Mucosa of descending colon (tissue), 3 donors: ENCODE data around the gene GBE1. TPM values are rescaled to one million over a fixed set of nuclear protein-coding genes. Genes with fewer than 3 reads are reported as not detected.

ENCODE experiments used
- ATAC-seq: fragments of 200-7000 bp; cut with Tn5 transposase; one replicate; pipeline ENCODE4 v1.9.1; 2020; ENCODE audit warnings: mild to moderate bottlenecking, moderate library complexity
- DNase-seq, 3 donors: peaks; one replicate each; pipeline ENCODE4 v3.0.0-alpha.2; 2020
- H3K36me3 ChIP-seq: fragments of 200-600 bp; one replicate; pipeline ENCODE4 v1.8.0; 2021; ENCODE audit warnings: low read depth, mild to moderate bottlenecking
- H3K4me1 ChIP-seq: fragments of 200-600 bp; one replicate; pipeline ENCODE4 v1.8.0; 2021; ENCODE audit warnings: low read depth, mild to moderate bottlenecking
- H3K4me3 ChIP-seq: fragments of 200-600 bp; one replicate; pipeline ENCODE4 v1.8.0; 2021; ENCODE audit warnings: mild to moderate bottlenecking
- H3K9me3 ChIP-seq: fragments of 200-600 bp; one replicate; pipeline ENCODE4 v1.8.0; 2021; ENCODE audit warnings: mild to moderate bottlenecking
- intact Hi-C, 2 donors: fragments of 100-400 bp; cut with DNase I in 1 of 2; cut with micrococcal nuclease in 1 of 2; formaldehyde crosslinking; loops; one replicate each; pipeline versions ENCODE4 v1.11.0 to v1.11.1; 2022; cut with DNase I, micrococcal nuclease
- total RNA-seq, 3 donors: library from RNA; stranded (reverse); fragmentation: NEBNext Ultra II Directional in 2 of 3; extraction: Animal tissue kit (Norgen Biotek cat#: 25700) in 2 of 3; gene quantifications; one replicate each; pipeline versions ENCODE4 v1.2.1 to v1.2.4, GENCODE V29; 2021 to 2023
- TF ChIP-seq, protein P1 (sequence below): fragments of 200-600 bp; IDR thresholded peaks from one replicate; pipeline ENCODE4 v1.8.0; 2022; ENCODE audit warnings: antibody characterized with exemption, mild to moderate bottlenecking
- donor health status: DM: no; HTN: no; CAD: no; lungs with moderate emphysema.
- donor health status: DM: no; HTN: no; CAD: no.
- donor health status: DM: no; HTN: yes; CAD: no.

Gene GBE1
- total RNA-seq, 3 donors from 2014 or later: 17.7 to 20.3 (median 18.8) TPM

DNA sequence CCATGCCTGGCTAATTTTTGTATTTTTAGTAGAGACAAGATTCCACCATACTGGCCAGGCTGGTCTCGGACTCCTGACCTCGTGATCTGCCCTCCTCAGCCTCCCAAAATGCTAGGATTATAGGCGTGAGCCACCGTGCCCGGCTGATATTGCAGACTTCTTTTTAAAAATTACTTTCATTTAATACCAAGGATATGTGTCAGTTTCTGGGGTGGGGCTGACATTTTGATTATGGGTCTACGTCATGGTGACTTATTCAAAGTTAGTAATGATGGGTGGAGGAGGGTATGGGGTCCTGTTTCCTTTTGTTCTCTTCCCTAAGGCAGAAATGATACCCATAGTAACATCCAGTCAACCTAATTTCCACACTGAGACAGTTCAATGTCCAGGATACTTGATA, 34.7 kb downstream of the GBE1 start:
- H3K4me3 ChIP-seq: no peak overlapping the region
- no peak for ATAC-seq
- H3K9me3 ChIP-seq: no peaks in the 10 kb centered on the region
- intact Hi-C loops: no loop called here
- H3K36me3 ChIP-seq: no peaks in the 10 kb centered on the region
- DNase-seq: no peak
- H3K4me1 ChIP-seq: no peaks in the 10 kb centered on the region
- TF ChIP-seq, protein P1, sequence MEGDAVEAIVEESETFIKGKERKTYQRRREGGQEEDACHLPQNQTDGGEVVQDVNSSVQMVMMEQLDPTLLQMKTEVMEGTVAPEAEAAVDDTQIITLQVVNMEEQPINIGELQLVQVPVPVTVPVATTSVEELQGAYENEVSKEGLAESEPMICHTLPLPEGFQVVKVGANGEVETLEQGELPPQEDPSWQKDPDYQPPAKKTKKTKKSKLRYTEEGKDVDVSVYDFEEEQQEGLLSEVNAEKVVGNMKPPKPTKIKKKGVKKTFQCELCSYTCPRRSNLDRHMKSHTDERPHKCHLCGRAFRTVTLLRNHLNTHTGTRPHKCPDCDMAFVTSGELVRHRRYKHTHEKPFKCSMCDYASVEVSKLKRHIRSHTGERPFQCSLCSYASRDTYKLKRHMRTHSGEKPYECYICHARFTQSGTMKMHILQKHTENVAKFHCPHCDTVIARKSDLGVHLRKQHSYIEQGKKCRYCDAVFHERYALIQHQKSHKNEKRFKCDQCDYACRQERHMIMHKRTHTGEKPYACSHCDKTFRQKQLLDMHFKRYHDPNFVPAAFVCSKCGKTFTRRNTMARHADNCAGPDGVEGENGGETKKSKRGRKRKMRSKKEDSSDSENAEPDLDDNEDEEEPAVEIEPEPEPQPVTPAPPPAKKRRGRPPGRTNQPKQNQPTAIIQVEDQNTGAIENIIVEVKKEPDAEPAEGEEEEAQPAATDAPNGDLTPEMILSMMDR: no peak

DNA sequence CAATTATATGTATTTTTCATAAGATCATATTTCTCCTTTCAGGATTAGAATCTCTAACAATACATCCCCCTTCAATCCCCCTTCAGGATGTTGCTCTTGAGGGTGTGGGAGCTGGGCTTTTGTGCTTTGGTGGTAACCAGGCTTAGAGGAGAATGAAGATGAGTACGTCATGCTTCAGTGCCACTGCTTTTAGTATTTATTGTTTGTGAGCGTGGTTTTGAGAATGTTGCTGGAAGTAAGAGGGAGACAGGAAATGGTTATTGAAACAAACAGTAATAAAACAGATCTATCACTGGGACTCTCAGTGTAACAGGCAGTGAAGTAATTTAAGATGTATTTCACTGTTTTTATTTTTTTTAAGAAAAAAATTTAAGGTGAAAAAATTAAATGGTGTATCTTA, 35.3 kb downstream of the GBE1 start:
- Histone ChIP-seq H3K4me3 (no peak overlapping the region), H3K36me3 (no peaks in the 10 kb centered on the region), H3K4me1 (no peaks in the 10 kb centered on the region), H3K9me3 (no peaks in the 10 kb centered on the region)
- ATAC-seq (no peak), DNase-seq (no peak)
- intact Hi-C loops: no loop called here
- TF ChIP-seq, protein P1: no peak

DNA sequence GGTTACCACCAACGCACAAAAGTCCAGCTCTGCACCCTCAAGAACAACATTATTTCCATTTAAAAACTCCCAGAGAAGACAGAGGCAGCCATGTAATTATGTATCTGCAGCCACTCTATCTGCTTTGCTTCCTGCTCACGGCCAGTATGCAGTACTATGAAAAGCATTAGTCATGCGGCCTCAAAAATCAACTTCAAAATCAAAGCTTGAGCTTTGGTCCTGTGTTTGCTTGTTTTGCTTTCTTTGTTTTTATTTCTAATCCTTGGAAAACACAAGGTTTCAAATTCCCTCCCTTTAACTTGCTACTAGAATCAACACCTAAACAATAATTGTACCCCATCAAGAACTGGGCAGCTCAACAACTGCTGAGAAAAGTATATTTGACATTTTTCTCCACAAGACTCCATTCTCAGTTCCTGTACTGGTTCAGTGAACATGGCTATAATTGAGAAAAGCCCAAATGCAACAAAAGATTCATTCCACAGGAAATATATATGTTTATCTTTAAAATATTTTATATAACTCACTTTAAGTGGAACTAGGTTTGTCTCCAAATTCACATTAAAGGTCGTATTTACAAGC, 37.6 kb downstream of the GBE1 start:
- Histone ChIP-seq H3K4me1 (no peaks in the 10 kb centered on the region), H3K4me3 (no peak overlapping the region), H3K9me3 (no peaks in the 10 kb centered on the region), H3K36me3 (no peaks in the 10 kb centered on the region)
- TF ChIP-seq, protein P1: no peak
- no peak for ATAC-seq
- DNase-seq: no peak
- intact Hi-C loops: no loop called here

DNA sequence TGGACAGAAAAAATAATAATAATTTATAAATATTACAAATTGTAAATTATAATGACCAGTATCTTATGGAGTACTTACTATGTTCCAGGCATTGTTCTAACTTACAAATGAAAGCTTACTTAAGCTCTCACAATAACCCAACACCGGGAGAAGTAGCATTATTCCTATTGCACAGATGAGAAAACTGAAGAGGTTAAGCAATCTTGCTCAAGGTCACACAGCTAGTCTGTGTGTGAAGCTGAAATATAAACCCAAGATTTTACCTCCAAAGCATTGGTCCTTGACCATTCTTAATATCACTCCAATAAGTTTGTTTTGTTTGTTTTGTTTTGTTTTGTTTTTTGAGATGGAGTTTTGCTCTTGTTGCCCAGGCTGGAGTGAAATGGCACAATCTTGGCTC, 43.1 kb downstream of the GBE1 start:
- TF ChIP-seq, protein P1: no peak
- Histone ChIP-seq H3K4me1 (no peaks in the 10 kb centered on the region), H3K9me3 (no peaks in the 10 kb centered on the region), H3K36me3 (no peaks in the 10 kb centered on the region), H3K4me3 (no peak overlapping the region)
- DNase-seq: no peak
- no peak for ATAC-seq
- intact Hi-C loops: no loop called here

DNA sequence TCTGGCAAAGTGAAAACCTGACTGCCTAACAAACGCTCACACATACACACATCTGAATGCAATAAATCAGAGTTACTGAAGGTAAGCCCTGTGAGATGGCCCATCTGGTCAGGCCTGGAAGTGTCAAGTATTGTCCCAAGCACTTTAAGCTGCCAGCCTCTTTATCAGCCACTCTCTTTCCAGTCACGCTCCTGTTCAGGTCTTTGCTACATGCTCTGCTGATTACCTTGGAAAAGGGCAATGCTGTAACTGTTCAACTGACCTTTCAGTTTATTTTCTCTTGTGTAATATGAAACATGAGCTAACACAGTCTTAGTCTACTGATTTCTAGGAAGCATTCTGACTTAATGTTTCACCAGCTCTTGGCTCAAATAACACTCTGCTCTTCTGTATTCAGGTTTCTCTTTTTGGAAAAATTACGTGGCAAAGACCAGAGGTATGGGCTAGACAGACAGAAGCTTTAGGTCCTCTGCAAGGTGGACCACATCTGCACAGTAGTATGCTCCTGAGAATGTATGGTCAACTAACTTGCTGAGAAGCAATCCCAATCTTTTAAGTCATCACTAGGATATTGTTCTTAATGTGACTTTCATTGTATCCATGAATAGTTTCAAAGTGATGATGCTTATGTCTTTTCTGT, 44.5 kb downstream of the GBE1 start:
- DNase-seq (no peak), ATAC-seq (peak; percentile 25)
- Histone ChIP-seq H3K36me3 (no peaks in the 10 kb centered on the region), H3K4me1 (no peaks in the 10 kb centered on the region), H3K4me3 (no peak overlapping the region), H3K9me3 (no peaks in the 10 kb centered on the region)
- intact Hi-C loops: no loop called here
- TF ChIP-seq, protein P1: no peak

DNA sequence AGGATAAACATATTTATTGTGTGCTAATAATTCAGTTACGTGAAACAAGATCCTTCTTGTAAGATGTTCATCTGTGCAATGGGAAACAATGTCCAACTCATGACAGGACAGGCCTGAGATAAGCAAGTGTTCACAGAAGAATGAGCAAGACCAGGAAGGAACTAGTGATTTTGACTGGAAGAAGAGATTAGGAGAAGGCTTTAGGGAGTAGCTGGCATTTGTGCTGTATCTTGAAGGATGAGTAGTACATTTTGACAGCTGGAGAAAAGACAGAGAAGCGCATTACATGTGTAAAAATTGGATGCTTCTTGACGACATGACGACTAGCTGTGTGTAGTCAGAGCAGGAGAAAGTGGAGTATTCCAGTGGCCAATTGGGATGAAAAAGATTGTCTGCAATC, 48.4 kb downstream of the GBE1 start:
- intact Hi-C loops: no loop called here
- no peak for DNase-seq
- H3K36me3 ChIP-seq: no peaks in the 10 kb centered on the region
- no peak for ATAC-seq
- H3K4me3 ChIP-seq: no peak overlapping the region
- no peaks in the 10 kb centered on the region for H3K9me3 ChIP-seq
- H3K4me1 ChIP-seq: no peaks in the 10 kb centered on the region
- TF ChIP-seq, protein P1: no peak
